VCaP (cell line): ENCODE data around the gene ACSS1.
A peak's percentile ranks its signal among the peaks of the same experiment; 100 is the strongest.

Source experiments
- H3K27ac ChIP-seq: fragments of 450-650 bp; 2 replicates; pipeline ENCODE4 v1.5.1; 2017
- CTCF ChIP-seq: fragments of 450-650 bp; conservative IDR thresholded peaks from 2 replicates; pipeline ENCODE4 v1.5.1; 2017; ENCODE audit warnings: mild to moderate bottlenecking, moderate library complexity

ACSS1 gene

GRCh38 chr20:24991897-24992486, 65.9 kb downstream of the ACSS1 start:
- H3K27ac ChIP-seq, result peak overlapping the region; percentile 85
- no peak for TF ChIP-seq CTCF

- H3K27ac ChIP-seq, result peak overlapping the region; percentile 85
- no peak for TF ChIP-seq CTCF
Observed at GRCh38 chr20:24990810-24991252, 67.1 kb downstream of the ACSS1 start.

GRCh38 chr20:24989162-24989561, 68.8 kb downstream of the ACSS1 start:
- H3K27ac ChIP-seq, result no peak overlapping the region
- no peak for TF ChIP-seq CTCF

GRCh38 chr20:24987873-24988835, 69.8 kb downstream of the ACSS1 start:
- TF ChIP-seq CTCF, result no peak
- H3K27ac ChIP-seq, result no peak overlapping the region

- TF ChIP-seq CTCF, result no peak
- H3K27ac ChIP-seq, result no peak overlapping the region
Observed at GRCh38 chr20:24987244-24987643, 70.7 kb downstream of the ACSS1 start.

- no peak overlapping the region for H3K27ac ChIP-seq
Observed at GRCh38 chr20:24986436-24987015, 71.4 kb downstream of the ACSS1 start.

More at GRCh38 chr20:24986436-24987015, 71.4 kb downstream of the ACSS1 start:
- TF ChIP-seq CTCF, result no peak
